Lung (tissue), 12 donors: ENCODE results near the gene AFAP1. TPM values are rescaled to one million over a fixed set of nuclear protein-coding genes. Genes with fewer than 3 reads are reported as not detected.

Experiments used
- ATAC-seq: fragments of 200-7000 bp; cut with Tn5 transposase; one replicate; pipeline ENCODE4 v1.9.1; 2020; ENCODE audit warnings: moderate number of reproducible peaks; ENCODE audit not compliant: insufficient read depth, low FRiP score
- DNase-seq, 3 donors: peaks; one replicate each; pipeline ENCODE4 v3.0.0-alpha.2; 2013 to 2017
- H3K27ac ChIP-seq, 2 donors: one replicate each; pipeline ENCODE4 v1.5.1; 2013; ENCODE audit warnings: mild to moderate bottlenecking in 2 of 2, moderate library complexity in 2 of 2, control low read depth in 1 of 2, inconsistent platforms in 1 of 2, low read depth in 1 of 2, low read length in 1 of 2
- H3K27me3 ChIP-seq, 3 donors: one replicate each; pipeline ENCODE4 v1.5.1; 2013; ENCODE audit warnings: low read length in 2 of 3; ENCODE audit not compliant: control insufficient read depth in 3 of 3, insufficient read depth in 3 of 3
- H3K36me3 ChIP-seq, 4 donors: one replicate each; pipeline ENCODE4 v1.5.1; 2013; ENCODE audit warnings: low read length in 4 of 4, mild to moderate bottlenecking in 1 of 4, moderate library complexity in 1 of 4; ENCODE audit not compliant: control insufficient read depth in 4 of 4, insufficient read depth in 4 of 4
- H3K4me1 ChIP-seq, 5 donors: one replicate each; pipeline ENCODE4 v1.5.1; 2013; ENCODE audit warnings: low read length in 5 of 5, mild to moderate bottlenecking in 2 of 5, moderate library complexity in 1 of 5; ENCODE audit not compliant: control insufficient read depth in 5 of 5, insufficient read depth in 5 of 5
- H3K4me3 ChIP-seq: one replicate; pipeline ENCODE4 v1.5.1; 2013; ENCODE audit warnings: mild to moderate bottlenecking, control low read depth, moderate library complexity
- H3K9ac ChIP-seq, 2 donors: one replicate each; pipeline ENCODE4 v1.5.1; 2013; ENCODE audit warnings: low read length in 2 of 2, control low read depth in 1 of 2; ENCODE audit not compliant: insufficient read depth in 1 of 2
- H3K9me3 ChIP-seq, 4 donors: one replicate each; pipeline ENCODE4 v1.5.1; 2013; ENCODE audit warnings: low read length in 3 of 4, mild to moderate bottlenecking in 1 of 4, moderate library complexity in 1 of 4; ENCODE audit not compliant: control insufficient read depth in 4 of 4, insufficient read depth in 3 of 4
- CTCF ChIP-seq: IDR thresholded peaks from 2 replicates; pipeline ENCODE4 v1.5.1; 2012; ENCODE audit warnings: mild to moderate bottlenecking; ENCODE audit errors: control extremely low read depth, extremely low read depth
- WGBS, 2 donors: extraction: QIAGEN DNeasy Blood & Tissue Kit; methylation state at CpG; one replicate each; pipeline ENCODE4 v1.1.7; 2013; 5-methylcytosine and 5-hydroxymethylcytosine counted together
- polyA plus RNA-seq, 2 donors: library from polyadenylated mRNA; stranded (reverse); fragments of 200-250 nt; gene quantifications; one replicate each; pipeline ENCODE4 v1.2.1, GENCODE V29; 2013
- total RNA-seq, 2 donors: library from RNA; depleted of rRNA in 1 of 2; stranded (reverse); fragments of >200 nt in 1 of 2; gene quantifications; one replicate each; pipeline ENCODE4 v1.2.1, GENCODE V29; 2014 to 2021
- donor health status: control.
- donor health status: control.
- donor health status: Bipolar disorder and iron deficiency.
- donor health status: healthy.
- donor health status: DM: yes; HTN: yes; CAD: no.

The AFAP1 gene
- total and polyA plus RNA-seq, 4 donors = 5.3 to 34.1 (median 12.3) TPM

GRCh38 chr4:7766086-7766485, 173.6 kb downstream of the AFAP1 start:
- ATAC-seq (no peak), DNase-seq (no peak)
- H3K27ac ChIP-seq = no peak overlapping the region
- H3K4me1 ChIP-seq = no peaks in the 10 kb centered on the region
- H3K4me3 ChIP-seq = no peak overlapping the region
- no peak for TF ChIP-seq CTCF
- H3K36me3 ChIP-seq = peaks cover 0 to 31% (median 23%) of the 10 kb centered on the region in 4 donors
- no peak overlapping the region for H3K9ac ChIP-seq
- H3K27me3 ChIP-seq = no peaks in the 10 kb centered on the region
- H3K9me3 ChIP-seq = peaks cover 0 to 3% (median 0%) of the 10 kb centered on the region in 4 donors
- WGBS, 2 donors = 91 to 96% methylated on average over 11 of the region's 11 CpGs

DNA sequence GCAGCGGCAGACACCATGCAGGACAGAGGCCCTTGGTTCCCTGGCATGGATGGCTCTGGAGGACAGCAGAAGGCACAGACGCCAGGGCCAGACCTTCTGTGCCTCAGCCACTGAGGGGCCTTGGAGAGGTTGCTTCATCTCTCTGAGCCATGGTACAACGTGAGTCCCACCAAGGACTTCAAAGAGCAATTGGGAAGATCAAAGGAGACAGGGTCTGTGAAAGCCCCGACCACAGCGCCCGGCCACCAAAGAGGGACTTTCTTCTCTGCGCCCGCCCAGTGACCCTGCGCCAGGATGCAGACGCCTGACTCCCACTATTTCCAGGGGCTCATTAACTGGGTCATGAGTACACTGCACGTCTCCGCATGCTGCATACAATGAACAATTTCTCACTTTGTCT, 174.0 kb downstream of the AFAP1 start:
- DNase-seq (no peak), ATAC-seq (no peak)
- TF ChIP-seq CTCF = no peak
- no peaks in the 10 kb centered on the region for H3K27me3 ChIP-seq
- H3K27ac ChIP-seq = no peak overlapping the region
- peaks cover 0 to 33% (median 19%) of the 10 kb centered on the region in 4 donors for H3K36me3 ChIP-seq
- H3K9ac ChIP-seq = no peak overlapping the region
- H3K9me3 ChIP-seq = peaks cover 0 to 3% (median 0%) of the 10 kb centered on the region in 4 donors
- H3K4me1 ChIP-seq = no peaks in the 10 kb centered on the region
- no peak overlapping the region for H3K4me3 ChIP-seq
- 85 to 87% methylated on average over 12 of the region's 12 CpGs for WGBS, 2 donors

DNA sequence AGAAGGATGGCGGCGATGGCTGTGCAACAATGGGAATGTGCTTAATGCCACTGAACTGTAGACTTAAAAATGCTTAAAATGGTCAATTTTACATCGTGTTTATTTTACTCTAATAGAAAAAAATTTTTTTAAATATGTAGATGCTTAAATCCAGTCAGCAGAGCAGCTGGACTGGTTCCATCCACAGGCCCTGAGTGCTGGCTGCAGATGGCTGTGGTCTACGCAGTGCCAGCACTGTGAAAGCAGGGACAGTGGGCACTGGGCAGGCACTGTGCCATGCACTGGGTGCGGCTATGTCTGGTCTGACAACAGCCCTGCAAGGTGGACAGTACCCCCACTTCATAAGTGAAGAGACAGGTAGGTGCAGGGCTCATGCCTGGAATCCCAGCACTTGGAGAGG, 175.2 kb downstream of the AFAP1 start:
- WGBS, 2 donors = 92 to 98% methylated on average over 5 of the region's 5 CpGs
- no peaks in the 10 kb centered on the region for H3K27me3 ChIP-seq
- no peak overlapping the region for H3K27ac ChIP-seq
- H3K9ac ChIP-seq = no peak overlapping the region
- no peak for TF ChIP-seq CTCF
- no peak for DNase-seq
- no peaks in the 10 kb centered on the region for H3K4me1 ChIP-seq
- no peak overlapping the region for H3K4me3 ChIP-seq
- no peak for ATAC-seq
- H3K9me3 ChIP-seq = peaks cover 0 to 3% (median 0%) of the 10 kb centered on the region in 4 donors
- H3K36me3 ChIP-seq = peaks cover 0 to 32% (median 15%) of the 10 kb centered on the region in 4 donors

DNA sequence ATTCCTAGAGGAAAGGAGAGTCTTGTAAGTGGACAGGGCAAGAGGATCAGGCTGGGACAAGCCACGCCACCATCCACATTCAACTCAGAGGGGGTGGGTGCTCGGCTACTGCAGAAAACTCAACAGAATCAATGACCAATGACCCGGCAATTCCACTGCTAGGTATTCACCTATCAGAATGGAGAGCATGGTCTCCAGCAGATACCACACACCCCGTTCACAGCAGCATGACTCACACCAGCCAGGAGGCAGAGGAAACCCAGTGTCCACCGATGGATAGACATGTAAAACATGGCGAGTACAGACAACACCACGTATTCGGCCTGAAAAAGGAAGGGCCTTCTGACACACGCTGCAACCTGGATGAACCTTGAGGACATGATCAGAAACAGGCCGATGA, 175.9 kb downstream of the AFAP1 start:
- no peak overlapping the region for H3K4me3 ChIP-seq
- DNase-seq (no peak), ATAC-seq (no peak)
- H3K27ac ChIP-seq = no peak overlapping the region
- no peaks in the 10 kb centered on the region for H3K4me1 ChIP-seq
- peaks cover 0 to 3% (median 0%) of the 10 kb centered on the region in 4 donors for H3K9me3 ChIP-seq
- peaks cover 0 to 26% (median 15%) of the 10 kb centered on the region in 4 donors for H3K36me3 ChIP-seq
- TF ChIP-seq CTCF = no peak
- 82 to 93% methylated on average over 10 of the region's 10 CpGs for WGBS, 2 donors
- no peaks in the 10 kb centered on the region for H3K27me3 ChIP-seq
- H3K9ac ChIP-seq = no peak overlapping the region
